GM12878 (cell line): ENCODE measurements around the gene FMOD. TPM values are rescaled to one million over a fixed set of nuclear protein-coding genes. Genes with fewer than 3 reads are reported as not detected.

Source experiments
- CBX3 ChIP-seq: fragments of 200-600 bp; sonication (generic); IDR thresholded peaks from 2 replicates; pipeline ENCODE4 v1.6.1; 2016; ENCODE audit warnings: low read depth, borderline replicate concordance
- CBX5 ChIP-seq: sonication (generic); IDR thresholded peaks from 2 replicates; pipeline ENCODE4 v1.6.1; 2016; ENCODE audit warnings: low read depth, moderate library complexity, mild to moderate bottlenecking, inconsistent platforms
- CEBPB ChIP-seq, 2 experiments: fragments of 150-350 bp in 1 of 2; IDR thresholded peaks; 2 replicates each; pipeline ENCODE4 v1.6.1; 2012 to 2014; ENCODE audit warnings: low read depth in 2 of 2, low read length in 2 of 2, borderline replicate concordance in 1 of 2, inconsistent platforms in 1 of 2
- CTCF ChIP-seq, 3 experiments: IDR thresholded peaks in 2 of 3; conservative IDR thresholded peaks in 1 of 3; 2 replicates each; pipeline ENCODE4 v1.5.1; 2011; ENCODE audit warnings: low read depth in 3 of 3, low read length in 3 of 3, mild to moderate bottlenecking in 3 of 3, control low read depth in 2 of 3, moderate library complexity in 2 of 3, inconsistent platforms in 1 of 3, mixed read lengths in 1 of 3; ENCODE audit not compliant: control insufficient read depth in 2 of 3, insufficient read depth in 1 of 3; ENCODE audit errors: extremely low read depth in 1 of 3
- E2F8 ChIP-seq: fragments of 450-650 bp; IDR thresholded peaks from 2 replicates; pipeline ENCODE4 v1.6.1; 2018; ENCODE audit warnings: mild to moderate bottlenecking, low read depth, moderate library complexity; ENCODE audit not compliant: partially characterized antibody
- FOS ChIP-seq: IDR thresholded peaks from 3 replicates; pipeline ENCODE4 v1.6.1; 2011; ENCODE audit warnings: borderline replicate concordance; ENCODE audit not compliant: insufficient read length; ENCODE audit errors: extremely low read depth
- LARP7 ChIP-seq: fragments of 450-650 bp; IDR thresholded peaks from 2 replicates; pipeline ENCODE4 v1.6.1; 2017; ENCODE audit warnings: mild to moderate bottlenecking
- MTA3 ChIP-seq: IDR thresholded peaks from 2 replicates; pipeline ENCODE4 v1.6.1; 2012; ENCODE audit warnings: low read length, inconsistent platforms, borderline replicate concordance
- NR2C2 ChIP-seq: IDR thresholded peaks from 2 replicates; pipeline ENCODE4 v1.6.1; 2011; ENCODE audit warnings: borderline replicate concordance, low read depth; ENCODE audit not compliant: control insufficient read depth, insufficient read length
- PRDM15 ChIP-seq: fragments of 450-650 bp; formaldehyde crosslinking; IDR thresholded peaks from 2 replicates; pipeline ENCODE4 v1.4.0; 2020; ENCODE audit warnings: mild to moderate bottlenecking, moderate library complexity
- RB1 ChIP-seq: fragments of 450-650 bp; formaldehyde crosslinking; IDR thresholded peaks from 2 replicates; pipeline ENCODE4 v1.6.1; 2017; ENCODE audit warnings: mild to moderate bottlenecking, borderline replicate concordance
- RBBP5 ChIP-seq: fragments of 200-600 bp; sonication (generic); conservative IDR thresholded peaks from 2 replicates; pipeline ENCODE4 v1.6.1; 2016
- SMARCA5 ChIP-seq: fragments of 450-650 bp; IDR thresholded peaks from 2 replicates; pipeline ENCODE4 v1.6.1; 2017; ENCODE audit warnings: mild to moderate bottlenecking
- SP1 ChIP-seq: IDR thresholded peaks from one replicate; pipeline ENCODE4 v1.6.1; 2011; ENCODE audit warnings: low read depth, low read length
- STAT3 ChIP-seq: IDR thresholded peaks from 2 replicates; pipeline ENCODE4 v1.6.1; 2011; ENCODE audit warnings: low read depth, low read length, improper control_type of control experiment
- SUPT20H ChIP-seq: IDR thresholded peaks from 2 replicates; pipeline ENCODE4 v1.6.1; 2011; ENCODE audit warnings: low read depth, mild to moderate bottlenecking, low read length, moderate library complexity, borderline replicate concordance; ENCODE audit not compliant: control insufficient read depth
- TCF12 ChIP-seq: IDR thresholded peaks from 2 replicates; pipeline ENCODE4 v1.6.1; 2011; ENCODE audit warnings: low read depth, mild to moderate bottlenecking, low read length
- TCF3 ChIP-seq: IDR thresholded peaks from 2 replicates; pipeline ENCODE4 v1.6.1; 2012; ENCODE audit warnings: low read depth, mild to moderate bottlenecking, low read length, borderline replicate concordance; ENCODE audit not compliant: insufficient read depth
- polyA plus RNA-seq, 11 experiments: library from polyadenylated mRNA; depleted of rRNA in 4 of 11; unstranded in 6 of 11; stranded (reverse) in 5 of 11; fragments of >200 nt; fragmentation: Nextera tagmentation in 4 of 11; fragmentation: Illumina TruSeq in 1 of 11; extraction: Ambion mirVana in 4 of 11; extraction: Trizol in 1 of 11; gene quantifications; 1 replicate in 1 of 11; 2 replicates in 10 of 11; pipeline versions ENCODE4 v1.2.1 to v1.2.3, GENCODE V29; 2011 to 2016; ENCODE audit warnings: inconsistent platforms in 2 of 11, missing spikeins in 2 of 11, low read depth in 1 of 11
- total RNA-seq, 4 experiments: library from RNA; depleted of rRNA in 3 of 4; stranded (reverse); fragments of >200 nt in 3 of 4; fragmentation: Illumina TruSeq in 1 of 4; extraction: Trizol in 1 of 4; gene quantifications; 2 replicates each; pipeline versions ENCODE4 v1.2.1 to v1.2.3, GENCODE V29; 2013 to 2021

FMOD gene
- total and polyA plus RNA-seq, 10 of the 15 experiments (the other 5 are each of a cell fraction or from before 2014, with no cell fraction given), result 0.03 to 0.26 (median 0.11) TPM; not detected in 7

GRCh38 chr1:203325418-203326091, 25.4 kb downstream of the FMOD start (continued):
- no peak for TF ChIP-seq CTCF (IDR thresholded peaks at IDR 0.05 in 2 of 3, conservative IDR thresholded peaks at IDR 0.05 in 1 of 3; ENCODE audit: control insufficient read depth in 2 of 3, extremely low read depth in 1 of 3, insufficient read depth in 1 of 3, low read depth in 3 of 3, low read length in 3 of 3)
- no peak for TF ChIP-seq CBX5
- no peak for TF ChIP-seq CEBPB (IDR thresholded peaks at IDR 0.05; ENCODE audit: borderline replicate concordance in 1 of 2, low read depth in 2 of 2, low read length in 2 of 2)
- no peak for TF ChIP-seq E2F8
- TF ChIP-seq TCF12, result peak; percentile 85
- no peak for TF ChIP-seq RB1
- peak; percentile 49; the same call in 1 of the 2 replicates for TF ChIP-seq LARP7
- TF ChIP-seq SUPT20H, result no peak
- TF ChIP-seq SMARCA5, result no peak
- TF ChIP-seq MTA3, result no peak
- TF ChIP-seq RBBP5, result no peak
- TF ChIP-seq SP1, result peak; percentile 70
- TF ChIP-seq CBX3, result no peak
- no peak for TF ChIP-seq FOS
- TF ChIP-seq STAT3, result 0 out of 2 replicates have a peak, but pooled peaks have one; percentile 14
- TF ChIP-seq PRDM15 (CRISPR knock-in tag), result no peak
- 0 out of 2 replicates have a peak, but pooled peaks have one; percentile 28 for TF ChIP-seq TCF3
- no peak for TF ChIP-seq NR2C2
